ENCODE measurements around the gene AREG. TPM values are rescaled to one million over a fixed set of nuclear protein-coding genes. Genes with fewer than 3 reads are reported as not detected.

The AREG gene
- total RNA-seq, 1 donor from 2014 or later = 2.2 TPM

GRCh38 chr4:74439952-74440351, 5.0 kb upstream of the AREG start:
- Mint-ChIP-seq H3K27me3 (peaks cover 19% of the 10 kb centered on the region), H3K4me1 (ENCODE audit: low read depth) (no peaks in the 10 kb centered on the region), H3K27ac (no peak overlapping the region), H3K36me3 (ENCODE audit: insufficient read depth) (no peaks in the 10 kb centered on the region), H3K9me3 (ENCODE audit: low read depth) (no peaks in the 10 kb centered on the region), H3K4me3 (ENCODE audit: low read depth) (no peak overlapping the region)
- no peak for TF ChIP-seq CTCF (IDR thresholded peaks at IDR 0.05; ENCODE audit: unreplicated experiment)
- DNase-seq (ENCODE audit: low spot score, unreplicated experiment) = no peak

- Mint-ChIP-seq H3K9me3 (ENCODE audit: low read depth) (no peaks in the 10 kb centered on the region), H3K4me3 (ENCODE audit: low read depth) (no peak overlapping the region), H3K27ac (no peak overlapping the region), H3K4me1 (ENCODE audit: low read depth) (peaks cover 3% of the 10 kb centered on the region), H3K36me3 (ENCODE audit: insufficient read depth) (no peaks in the 10 kb centered on the region), H3K27me3 (peaks cover 22% of the 10 kb centered on the region)
- no peak for DNase-seq (ENCODE audit: low spot score, unreplicated experiment)
- TF ChIP-seq CTCF (IDR thresholded peaks at IDR 0.05; ENCODE audit: unreplicated experiment) = no peak
Observed at GRCh38 chr4:74440356-74440755, 4.6 kb upstream of the AREG start.

GRCh38 chr4:74441744-74442143, 3.2 kb upstream of the AREG start:
- Mint-ChIP-seq H3K27me3 (peaks cover 29% of the 10 kb centered on the region), H3K4me3 (ENCODE audit: low read depth) (no peak overlapping the region), H3K36me3 (ENCODE audit: insufficient read depth) (no peaks in the 10 kb centered on the region), H3K27ac (no peak overlapping the region), H3K4me1 (ENCODE audit: low read depth) (peaks cover 4% of the 10 kb centered on the region), H3K9me3 (ENCODE audit: low read depth) (no peaks in the 10 kb centered on the region)
- DNase-seq (ENCODE audit: low spot score, unreplicated experiment) = no peak
- TF ChIP-seq CTCF (IDR thresholded peaks at IDR 0.05; ENCODE audit: unreplicated experiment) = no peak

- Mint-ChIP-seq H3K4me3 (ENCODE audit: low read depth) (no peak overlapping the region), H3K4me1 (ENCODE audit: low read depth) (peaks cover 4% of the 10 kb centered on the region), H3K36me3 (ENCODE audit: insufficient read depth) (no peaks in the 10 kb centered on the region), H3K27ac (no peak overlapping the region), H3K27me3 (peaks cover 40% of the 10 kb centered on the region), H3K9me3 (ENCODE audit: low read depth) (no peaks in the 10 kb centered on the region)
- no peak for DNase-seq (ENCODE audit: low spot score, unreplicated experiment)
- no peak for TF ChIP-seq CTCF (IDR thresholded peaks at IDR 0.05; ENCODE audit: unreplicated experiment)
Observed at GRCh38 chr4:74446193-74446868, 1.4 kb downstream of the AREG start.

- Mint-ChIP-seq H3K4me1 (ENCODE audit: low read depth) (peaks cover 4% of the 10 kb centered on the region), H3K36me3 (ENCODE audit: insufficient read depth) (no peaks in the 10 kb centered on the region), H3K27ac (no peak overlapping the region), H3K27me3 (peaks cover 40% of the 10 kb centered on the region), H3K9me3 (ENCODE audit: low read depth) (no peaks in the 10 kb centered on the region), H3K4me3 (ENCODE audit: low read depth) (no peak overlapping the region)
- no peak for DNase-seq (ENCODE audit: low spot score, unreplicated experiment)
- no peak for TF ChIP-seq CTCF (IDR thresholded peaks at IDR 0.05; ENCODE audit: unreplicated experiment)
Observed at GRCh38 chr4:74446896-74447295, 2.0 kb downstream of the AREG start.

Data from progenitor cell of endocrine pancreas (in vitro differentiated cells).